ENCODE measurements around the gene PPP5C.

DNA sequence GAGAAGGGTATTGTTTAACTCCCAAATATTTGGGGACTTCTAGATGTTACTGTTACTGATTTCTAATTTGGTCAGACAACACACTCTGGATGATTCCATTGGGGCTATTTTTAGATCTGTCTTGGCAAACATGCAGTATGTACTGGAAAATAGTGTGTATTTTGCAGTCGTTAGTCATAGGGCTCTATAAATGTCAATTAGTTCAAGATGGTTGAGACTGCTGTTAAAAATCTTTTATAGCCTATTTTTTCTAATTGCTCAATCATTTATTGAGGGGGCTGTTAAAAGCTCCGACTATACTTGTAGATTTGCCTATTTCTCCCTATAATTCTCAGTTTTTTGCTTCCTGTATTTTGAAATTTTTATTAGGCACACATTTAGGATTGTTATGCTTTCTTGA, 31.4 kb downstream of the PPP5C start:
- TF ChIP-seq, protein P1, sequence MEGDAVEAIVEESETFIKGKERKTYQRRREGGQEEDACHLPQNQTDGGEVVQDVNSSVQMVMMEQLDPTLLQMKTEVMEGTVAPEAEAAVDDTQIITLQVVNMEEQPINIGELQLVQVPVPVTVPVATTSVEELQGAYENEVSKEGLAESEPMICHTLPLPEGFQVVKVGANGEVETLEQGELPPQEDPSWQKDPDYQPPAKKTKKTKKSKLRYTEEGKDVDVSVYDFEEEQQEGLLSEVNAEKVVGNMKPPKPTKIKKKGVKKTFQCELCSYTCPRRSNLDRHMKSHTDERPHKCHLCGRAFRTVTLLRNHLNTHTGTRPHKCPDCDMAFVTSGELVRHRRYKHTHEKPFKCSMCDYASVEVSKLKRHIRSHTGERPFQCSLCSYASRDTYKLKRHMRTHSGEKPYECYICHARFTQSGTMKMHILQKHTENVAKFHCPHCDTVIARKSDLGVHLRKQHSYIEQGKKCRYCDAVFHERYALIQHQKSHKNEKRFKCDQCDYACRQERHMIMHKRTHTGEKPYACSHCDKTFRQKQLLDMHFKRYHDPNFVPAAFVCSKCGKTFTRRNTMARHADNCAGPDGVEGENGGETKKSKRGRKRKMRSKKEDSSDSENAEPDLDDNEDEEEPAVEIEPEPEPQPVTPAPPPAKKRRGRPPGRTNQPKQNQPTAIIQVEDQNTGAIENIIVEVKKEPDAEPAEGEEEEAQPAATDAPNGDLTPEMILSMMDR (IDR thresholded peaks at IDR 0.05): no peak
- TF ChIP-seq ZFX (IDR thresholded peaks at IDR 0.05; ENCODE audit: borderline replicate concordance): no peak
